Spleen (tissue), 7 donors: Measurements from ENCODE around the gene CD4.

Source experiments
- POLR2AphosphoS5 ChIP-seq, 3 donors: sonication (generic); formaldehyde crosslinking; IDR thresholded peaks; one replicate each; pipeline ENCODE4 v1.5.1; 2017; ENCODE audit warnings: antibody characterized with exemption in 3 of 3
- TF ChIP-seq, protein P1 (sequence below), 11 experiments: fragments of 200-600 bp in 7 of 11; fragments of 450-650 bp in 4 of 11; sonication (generic) in 4 of 11; IDR thresholded peaks in 8 of 11; conservative IDR thresholded peaks in 3 of 11; 1 replicate in 7 of 11; 2 replicates in 4 of 11; pipeline versions ENCODE4 v1.4.0 to v1.8.0; 2016 to 2021; ENCODE audit warnings: antibody characterized with exemption in 11 of 11, inconsistent platforms in 4 of 11, mild to moderate bottlenecking in 1 of 11
- donor health status: DM: no; HTN: no; CAD: no; lungs with moderate emphysema.
- donor health status: DM: no; HTN: no; CAD: no.
- donor health status: DM: no; HTN: no; CAD: no.

DNA sequence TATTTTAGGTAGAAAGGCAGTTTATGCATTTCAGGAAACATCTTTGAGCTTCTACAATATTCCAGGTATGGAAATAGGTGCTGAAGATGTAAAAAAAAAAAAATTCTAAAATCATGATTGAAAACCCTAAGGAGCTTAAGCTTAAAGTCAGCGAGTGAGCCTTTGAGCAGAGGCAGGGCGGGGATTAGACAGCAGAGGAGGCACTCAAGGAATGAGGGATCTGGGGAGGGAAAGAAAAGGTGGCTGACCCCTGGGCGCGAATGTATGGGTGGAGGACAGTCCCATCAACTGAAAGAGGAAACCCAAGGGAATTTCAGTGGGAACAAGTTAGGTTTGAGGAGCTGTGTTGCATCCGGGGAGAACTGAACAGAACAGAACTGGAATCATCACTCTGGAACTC is 29.6 kb upstream of the CD4 start:
- TF ChIP-seq, protein P1, sequence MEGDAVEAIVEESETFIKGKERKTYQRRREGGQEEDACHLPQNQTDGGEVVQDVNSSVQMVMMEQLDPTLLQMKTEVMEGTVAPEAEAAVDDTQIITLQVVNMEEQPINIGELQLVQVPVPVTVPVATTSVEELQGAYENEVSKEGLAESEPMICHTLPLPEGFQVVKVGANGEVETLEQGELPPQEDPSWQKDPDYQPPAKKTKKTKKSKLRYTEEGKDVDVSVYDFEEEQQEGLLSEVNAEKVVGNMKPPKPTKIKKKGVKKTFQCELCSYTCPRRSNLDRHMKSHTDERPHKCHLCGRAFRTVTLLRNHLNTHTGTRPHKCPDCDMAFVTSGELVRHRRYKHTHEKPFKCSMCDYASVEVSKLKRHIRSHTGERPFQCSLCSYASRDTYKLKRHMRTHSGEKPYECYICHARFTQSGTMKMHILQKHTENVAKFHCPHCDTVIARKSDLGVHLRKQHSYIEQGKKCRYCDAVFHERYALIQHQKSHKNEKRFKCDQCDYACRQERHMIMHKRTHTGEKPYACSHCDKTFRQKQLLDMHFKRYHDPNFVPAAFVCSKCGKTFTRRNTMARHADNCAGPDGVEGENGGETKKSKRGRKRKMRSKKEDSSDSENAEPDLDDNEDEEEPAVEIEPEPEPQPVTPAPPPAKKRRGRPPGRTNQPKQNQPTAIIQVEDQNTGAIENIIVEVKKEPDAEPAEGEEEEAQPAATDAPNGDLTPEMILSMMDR (IDR thresholded peaks at IDR 0.05 in 8 of 11, conservative IDR thresholded peaks at IDR 0.05 in 3 of 11), result no peak
- no peak for TF ChIP-seq POLR2AphosphoS5 (IDR thresholded peaks at IDR 0.05)
